GM12878 (cell line): ENCODE results near the gene PTPRN2. TPM values are rescaled to one million over a fixed set of nuclear protein-coding genes. Genes with fewer than 3 reads are reported as not detected.

ENCODE experiments used
- ATAC-seq: fragments of 200-7000 bp; cut with Tn5 transposase; 3 replicates; pipeline ENCODE4 v1.9.1; 2020; ENCODE audit warnings: mild to moderate bottlenecking, moderate library complexity
- BruUV-seq: library from RNA; stranded (reverse); fragments of 400-500 nt; replicated peaks from 2 replicates; lab custom pipeline; 2021; lab: Mats Ljungman, UMichigan
- CTCF ChIA-PET: fragments of 300-600 bp; sonication (Branson Sonifier 250); formaldehyde crosslinking; extraction: SDS; loops from one replicate; lab custom pipeline; 2021; ENCODE audit warnings: inconsistent platforms; lab: Yijun Ruan, JAX
- POLR2A ChIA-PET: fragments of 350-600 bp; formaldehyde crosslinking; extraction: SDS; loops from one replicate; lab custom pipeline; 2021; ENCODE audit warnings: inconsistent platforms; lab: Charles Lee
- RAD21 ChIA-PET: fragments of 300-600 bp; sonication (Branson Sonifier 250); formaldehyde crosslinking; loops from one replicate; lab custom pipeline; 2023; ENCODE audit warnings: antibody characterized with exemption; ENCODE audit not compliant: unreplicated experiment; lab: Charles Lee
- SMC1A ChIA-PET: fragments of 300-600 bp; sonication (Branson Sonifier 250); formaldehyde crosslinking; loops from one replicate; lab custom pipeline; 2023; ENCODE audit not compliant: unreplicated experiment, uncharacterized antibody; lab: Charles Lee
- DNase-seq: peaks from one replicate; pipeline ENCODE4 v3.0.0-alpha.2; 2011; ENCODE audit warnings: low read depth, low spot score
- FAIRE-seq: peaks from 3 replicates; lab custom pipeline; 2011; peaks lifted over from hg19 to GRCh38; lab: Jason Lieb, UNC
- H2AFZ ChIP-seq: 2 replicates; pipeline ENCODE4 v1.6.0; 2011; ENCODE audit warnings: low read depth, low read length, control low read depth; ENCODE audit not compliant: control insufficient read depth
- H3K27ac ChIP-seq: 2 replicates; pipeline ENCODE4 v1.5.1; 2011; ENCODE audit warnings: control low read depth; ENCODE audit not compliant: control insufficient read depth, insufficient read depth
- H3K27me3 ChIP-seq, 2 experiments: replicated peaks in 1 of 2; 2 replicates each; pipeline versions ENCODE4 v1.6.0 to v1.6.1; 2011; ENCODE audit warnings: low read length in 1 of 2; ENCODE audit not compliant: control insufficient read depth in 2 of 2, insufficient read depth in 2 of 2
- H3K36me3 ChIP-seq, 2 experiments: 2 replicates each; pipeline ENCODE4 v1.5.1; 2011; ENCODE audit warnings: low read length in 1 of 2; ENCODE audit not compliant: control insufficient read depth in 2 of 2, insufficient read depth in 2 of 2
- H3K4me1 ChIP-seq: 2 replicates; pipeline ENCODE4 v1.6.1; 2011; ENCODE audit warnings: mild to moderate bottlenecking, low read length, moderate library complexity, mixed read lengths; ENCODE audit not compliant: control insufficient read depth, insufficient read depth
- H3K4me2 ChIP-seq: 2 replicates; pipeline ENCODE4 v1.6.0; 2011; ENCODE audit warnings: control low read depth; ENCODE audit not compliant: control insufficient read depth, insufficient read depth
- H3K4me3 ChIP-seq: fragments of 200-600 bp; sonication (generic); 2 replicates; pipeline ENCODE4 v1.5.1; 2016
- H3K79me2 ChIP-seq: 2 replicates; pipeline ENCODE4 v1.6.0; 2011; ENCODE audit warnings: low read length; ENCODE audit not compliant: control insufficient read depth, insufficient read depth
- H3K9ac ChIP-seq: 2 replicates; pipeline ENCODE4 v1.8.0; 2011; ENCODE audit warnings: low read length, control low read depth, mixed read lengths; ENCODE audit not compliant: control insufficient read depth, insufficient read depth
- H3K9me3 ChIP-seq: replicated peaks from 3 replicates; pipeline ENCODE4 v1.5.1; 2011; ENCODE audit warnings: mild to moderate bottlenecking, low read length; ENCODE audit not compliant: control insufficient read depth, insufficient read depth
- H4K20me1 ChIP-seq: 2 replicates; pipeline ENCODE4 v1.6.0; 2011; ENCODE audit not compliant: control insufficient read depth, insufficient read depth
- CREB1 ChIP-seq: IDR thresholded peaks from 2 replicates; pipeline ENCODE4 v1.6.1; 2012; ENCODE audit warnings: low read depth, mild to moderate bottlenecking, inconsistent platforms
- EGR1 ChIP-seq, 2 experiments: IDR thresholded peaks; 1 replicate in 1 of 2; 2 replicates in 1 of 2; pipeline ENCODE4 v1.6.1; 2011 to 2012; ENCODE audit warnings: low read depth in 2 of 2, low read length in 2 of 2, borderline replicate concordance in 1 of 2, mild to moderate bottlenecking in 1 of 2, moderate library complexity in 1 of 2
- FOS ChIP-seq: IDR thresholded peaks from 3 replicates; pipeline ENCODE4 v1.6.1; 2011; ENCODE audit warnings: borderline replicate concordance; ENCODE audit not compliant: insufficient read length; ENCODE audit errors: extremely low read depth
- FOXM1 ChIP-seq: IDR thresholded peaks from 2 replicates; pipeline ENCODE4 v1.6.1; 2012; ENCODE audit warnings: low read depth, mild to moderate bottlenecking, inconsistent platforms, low read length, moderate library complexity
- MAX ChIP-seq: IDR thresholded peaks from 2 replicates; pipeline ENCODE4 v1.6.1; 2012; ENCODE audit warnings: low read depth, low read length, improper control_type of control experiment
- MEF2A ChIP-seq: IDR thresholded peaks from 2 replicates; pipeline ENCODE4 v1.6.1; 2011; ENCODE audit warnings: low read depth, mild to moderate bottlenecking, low read length, moderate library complexity; ENCODE audit not compliant: insufficient read depth
- NRF1 ChIP-seq: conservative IDR thresholded peaks from 2 replicates; pipeline ENCODE4 v1.6.1; 2011; ENCODE audit warnings: mild to moderate bottlenecking, low read depth, low read length, improper control_type of control experiment
- PAX8 ChIP-seq: fragments of 450-650 bp; IDR thresholded peaks from 2 replicates; pipeline ENCODE4 v1.6.1; 2017; ENCODE audit warnings: mild to moderate bottlenecking, moderate library complexity
- SIN3A ChIP-seq: IDR thresholded peaks from 2 replicates; pipeline ENCODE4 v1.6.1; 2012; ENCODE audit warnings: low read depth, low read length, improper control_type of control experiment
- SMAD5 ChIP-seq: IDR thresholded peaks from 2 replicates; pipeline ENCODE4 v1.6.1; 2016; ENCODE audit warnings: antibody characterized with exemption, low read depth
- ZNF217 ChIP-seq: fragments of 450-650 bp; IDR thresholded peaks from 2 replicates; pipeline ENCODE4 v1.6.1; 2017; ENCODE audit warnings: antibody characterized with exemption, mild to moderate bottlenecking
- ZNF622 ChIP-seq: fragments of 450-650 bp; IDR thresholded peaks from 2 replicates; pipeline ENCODE4 v1.6.1; 2017; ENCODE audit warnings: mild to moderate bottlenecking, inconsistent platforms
- ZSCAN29 ChIP-seq: fragments of 450-650 bp; IDR thresholded peaks from 2 replicates; pipeline ENCODE4 v1.6.1; 2017; ENCODE audit warnings: mild to moderate bottlenecking, moderate library complexity
- WGBS: methylation state at CpG from one replicate; pipeline ENCODE4 v1.1.6; 2016; ENCODE audit warnings: low lambda C conversion rate; ENCODE audit not compliant: insufficient replicate concordance, insufficient coverage; ENCODE audit errors: missing lambda C conversion rate; 5-methylcytosine and 5-hydroxymethylcytosine counted together
- in situ Hi-C: fragments of 300-500 bp; cut with MboI; formaldehyde crosslinking; loops from 9 replicates; pipeline ENCODE4 v1.14.3; 2018; ENCODE audit warnings: mixed read lengths
- intact Hi-C: fragments of 100-400 bp; cut with micrococcal nuclease; formaldehyde crosslinking; loops from one replicate; pipeline ENCODE4 v1.14.2; 2022; ENCODE audit not compliant: unreplicated experiment
- polyA plus RNA-seq, 11 experiments: library from polyadenylated mRNA; depleted of rRNA in 4 of 11; unstranded in 6 of 11; stranded (reverse) in 5 of 11; fragments of >200 nt; fragmentation: Nextera tagmentation in 4 of 11; fragmentation: Illumina TruSeq in 1 of 11; extraction: Ambion mirVana in 4 of 11; extraction: Trizol in 1 of 11; gene quantifications; 1 replicate in 1 of 11; 2 replicates in 10 of 11; pipeline versions ENCODE4 v1.2.1 to v1.2.3, GENCODE V29; 2011 to 2016; ENCODE audit warnings: inconsistent platforms in 2 of 11, missing spikeins in 2 of 11, low read depth in 1 of 11
- total RNA-seq, 4 experiments: library from RNA; depleted of rRNA in 3 of 4; stranded (reverse); fragments of >200 nt in 3 of 4; fragmentation: Illumina TruSeq in 1 of 4; extraction: Trizol in 1 of 4; gene quantifications; 2 replicates each; pipeline versions ENCODE4 v1.2.1 to v1.2.3, GENCODE V29; 2013 to 2021
- TF ChIP-seq, protein P1 (sequence below): fragments of 450-650 bp; IDR thresholded peaks from 2 replicates; pipeline ENCODE4 v1.6.1; 2017; ENCODE audit warnings: antibody characterized with exemption, mild to moderate bottlenecking, moderate library complexity
- TF ChIP-seq, protein P2 (sequence below): fragments of 150-350 bp; IDR thresholded peaks from 2 replicates; pipeline ENCODE4 v1.6.1; 2016; ENCODE audit warnings: low read depth, low read length

Gene PTPRN2
- total and polyA plus RNA-seq, 10 of the 15 experiments (the other 5 are each of a cell fraction or from before 2014, with no cell fraction given), result 5.4 TPM; not detected in 9

- WGBS, result 13% methylated on average over 8 of the region's 8 CpGs
- POLR2A ChIA-PET, result no interaction called here
- Histone ChIP-seq H3K9ac (no peak overlapping the region), H3K4me2 (no peak overlapping the region), H3K4me3 (no peak overlapping the region), H3K36me3 (no peaks in the 10 kb centered on the region), H3K79me2 (no peaks in the 10 kb centered on the region), H3K9me3 (no peaks in the 10 kb centered on the region; the same call in 2 of the 3 replicates), H2AFZ (no peak overlapping the region), H3K27me3 (no peaks in the 10 kb centered on the region), H3K27ac (no peak overlapping the region), H4K20me1 (no peaks in the 10 kb centered on the region), H3K4me1 (no peaks in the 10 kb centered on the region)
- in situ Hi-C loops, result no loop called here
- ATAC-seq (no peak), DNase-seq (no peak), FAIRE-seq (no peak)
- CTCF ChIA-PET, result interaction anchor here (1.3 kb wide), 1 partner anchor 149 kb away, joined by 3 read pairs; no protein-coding TSS in a partner anchor
- no TSS peak for BruUV-seq
- SMC1A ChIA-PET, result no interaction called here
- RAD21 ChIA-PET, result no interaction called here
- intact Hi-C loops, result no loop called here
- no peak for TF ChIP-seq FOXM1
- no peak for TF ChIP-seq PAX8
- no peak for TF ChIP-seq MEF2A
- TF ChIP-seq EGR1 (IDR thresholded peaks at IDR 0.05; ENCODE audit: borderline replicate concordance in 1 of 2, low read depth in 2 of 2, low read length in 2 of 2), result no peak
- no peak for TF ChIP-seq NRF1
- no peak for TF ChIP-seq CREB1
- no peak for TF ChIP-seq ZNF622
- TF ChIP-seq ZSCAN29, result no peak
- no peak for TF ChIP-seq SMAD5
- no peak for TF ChIP-seq MAX
- TF ChIP-seq ZNF217, result no peak
- TF ChIP-seq, protein P1, sequence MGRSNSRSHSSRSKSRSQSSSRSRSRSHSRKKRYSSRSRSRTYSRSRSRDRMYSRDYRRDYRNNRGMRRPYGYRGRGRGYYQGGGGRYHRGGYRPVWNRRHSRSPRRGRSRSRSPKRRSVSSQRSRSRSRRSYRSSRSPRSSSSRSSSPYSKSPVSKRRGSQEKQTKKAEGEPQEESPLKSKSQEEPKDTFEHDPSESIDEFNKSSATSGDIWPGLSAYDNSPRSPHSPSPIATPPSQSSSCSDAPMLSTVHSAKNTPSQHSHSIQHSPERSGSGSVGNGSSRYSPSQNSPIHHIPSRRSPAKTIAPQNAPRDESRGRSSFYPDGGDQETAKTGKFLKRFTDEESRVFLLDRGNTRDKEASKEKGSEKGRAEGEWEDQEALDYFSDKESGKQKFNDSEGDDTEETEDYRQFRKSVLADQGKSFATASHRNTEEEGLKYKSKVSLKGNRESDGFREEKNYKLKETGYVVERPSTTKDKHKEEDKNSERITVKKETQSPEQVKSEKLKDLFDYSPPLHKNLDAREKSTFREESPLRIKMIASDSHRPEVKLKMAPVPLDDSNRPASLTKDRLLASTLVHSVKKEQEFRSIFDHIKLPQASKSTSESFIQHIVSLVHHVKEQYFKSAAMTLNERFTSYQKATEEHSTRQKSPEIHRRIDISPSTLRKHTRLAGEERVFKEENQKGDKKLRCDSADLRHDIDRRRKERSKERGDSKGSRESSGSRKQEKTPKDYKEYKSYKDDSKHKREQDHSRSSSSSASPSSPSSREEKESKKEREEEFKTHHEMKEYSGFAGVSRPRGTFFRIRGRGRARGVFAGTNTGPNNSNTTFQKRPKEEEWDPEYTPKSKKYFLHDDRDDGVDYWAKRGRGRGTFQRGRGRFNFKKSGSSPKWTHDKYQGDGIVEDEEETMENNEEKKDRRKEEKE, result no peak
- TF ChIP-seq, protein P2, sequence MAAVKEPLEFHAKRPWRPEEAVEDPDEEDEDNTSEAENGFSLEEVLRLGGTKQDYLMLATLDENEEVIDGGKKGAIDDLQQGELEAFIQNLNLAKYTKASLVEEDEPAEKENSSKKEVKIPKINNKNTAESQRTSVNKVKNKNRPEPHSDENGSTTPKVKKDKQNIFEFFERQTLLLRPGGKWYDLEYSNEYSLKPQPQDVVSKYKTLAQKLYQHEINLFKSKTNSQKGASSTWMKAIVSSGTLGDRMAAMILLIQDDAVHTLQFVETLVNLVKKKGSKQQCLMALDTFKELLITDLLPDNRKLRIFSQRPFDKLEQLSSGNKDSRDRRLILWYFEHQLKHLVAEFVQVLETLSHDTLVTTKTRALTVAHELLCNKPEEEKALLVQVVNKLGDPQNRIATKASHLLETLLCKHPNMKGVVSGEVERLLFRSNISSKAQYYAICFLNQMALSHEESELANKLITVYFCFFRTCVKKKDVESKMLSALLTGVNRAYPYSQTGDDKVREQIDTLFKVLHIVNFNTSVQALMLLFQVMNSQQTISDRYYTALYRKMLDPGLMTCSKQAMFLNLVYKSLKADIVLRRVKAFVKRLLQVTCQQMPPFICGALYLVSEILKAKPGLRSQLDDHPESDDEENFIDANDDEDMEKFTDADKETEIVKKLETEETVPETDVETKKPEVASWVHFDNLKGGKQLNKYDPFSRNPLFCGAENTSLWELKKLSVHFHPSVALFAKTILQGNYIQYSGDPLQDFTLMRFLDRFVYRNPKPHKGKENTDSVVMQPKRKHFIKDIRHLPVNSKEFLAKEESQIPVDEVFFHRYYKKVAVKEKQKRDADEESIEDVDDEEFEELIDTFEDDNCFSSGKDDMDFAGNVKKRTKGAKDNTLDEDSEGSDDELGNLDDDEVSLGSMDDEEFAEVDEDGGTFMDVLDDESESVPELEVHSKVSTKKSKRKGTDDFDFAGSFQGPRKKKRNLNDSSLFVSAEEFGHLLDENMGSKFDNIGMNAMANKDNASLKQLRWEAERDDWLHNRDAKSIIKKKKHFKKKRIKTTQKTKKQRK, result no peak
- TF ChIP-seq SIN3A, result no peak
- TF ChIP-seq FOS, result no peak
These were observed 960.6 kb downstream of the PTPRN2 start for GRCh38 chr7:157627033-157627432.
